T-cell (primary cell): ENCODE results near the gene PRKN. TPM values are rescaled to one million over a fixed set of nuclear protein-coding genes. Genes with fewer than 3 reads are reported as not detected.

Experiments used
- ATAC-seq, 4 experiments: fragments of 200-7000 bp in 3 of 4; fragments of 150-1000 bp in 1 of 4; cut with Tn5 transposase; replicated peaks in 1 of 4; 1 replicate in 3 of 4; 2 replicates in 1 of 4; pipeline ENCODE4 v1.10.0; 2021; ENCODE audit warnings: moderate library complexity in 3 of 4, mild to moderate bottlenecking in 2 of 4, moderate number of reproducible peaks in 1 of 4
- CTCF ChIA-PET, 2 donors: fragments of 300-600 bp; sonication (Branson Sonifier 250); formaldehyde crosslinking; loops; one replicate each; lab custom pipeline; 2022; ENCODE audit warnings: antibody characterized with exemption in 2 of 2; lab: Charles Lee
- POLR2A ChIA-PET, 2 donors: fragments of 300-600 bp; sonication (Branson Sonifier 250); formaldehyde crosslinking; loops; one replicate each; lab custom pipeline; 2022; ENCODE audit warnings: antibody characterized with exemption in 2 of 2; lab: Charles Lee
- DNase-seq, 35 experiments: peaks; one replicate each; pipeline versions ENCODE4 v3.0.0 to v3.0.0-alpha.2; 2013 to 2023
- H3K27ac ChIP-seq: one replicate; pipeline ENCODE4 v1.5.1; 2013; ENCODE audit warnings: low read length
- H3K27me3 ChIP-seq, 2 experiments: replicated peaks in 1 of 2; 1 replicate in 1 of 2; 2 replicates in 1 of 2; pipeline versions ENCODE4 v1.6.1 to v1.7.0; 2013; ENCODE audit warnings: low read length in 1 of 2, mixed read lengths in 1 of 2; ENCODE audit not compliant: control insufficient read depth in 2 of 2, insufficient read depth in 2 of 2; ENCODE audit errors: extremely low read depth in 1 of 2
- H3K36me3 ChIP-seq, 2 donors: 1 replicate in 1 of 2; 2 replicates in 1 of 2; pipeline versions ENCODE4 v1.6.1 to v1.7.0; 2013; ENCODE audit warnings: low read length in 1 of 2; ENCODE audit not compliant: control insufficient read depth in 2 of 2, insufficient read depth in 1 of 2; ENCODE audit errors: extremely low read depth in 1 of 2
- H3K4me1 ChIP-seq, 2 experiments: 1 replicate in 1 of 2; 2 replicates in 1 of 2; pipeline versions ENCODE4 v1.6.1 to v1.7.0; 2013; ENCODE audit warnings: low read length in 2 of 2, mixed read lengths in 1 of 2; ENCODE audit not compliant: insufficient read depth in 2 of 2, control insufficient read depth in 1 of 2; ENCODE audit errors: extremely low read depth in 1 of 2
- H3K4me3 ChIP-seq, 2 donors: 1 replicate in 1 of 2; 2 replicates in 1 of 2; pipeline versions ENCODE4 v1.5.1 to v1.7.0; 2013; ENCODE audit warnings: mild to moderate bottlenecking in 2 of 2, low read length in 1 of 2, moderate library complexity in 1 of 2; ENCODE audit not compliant: control insufficient read depth in 1 of 2; ENCODE audit errors: extremely low read depth in 1 of 2
- H3K9me3 ChIP-seq: 2 replicates; pipeline ENCODE4 v1.7.0; 2013
- H3K27ac Mint-ChIP-seq, 2 donors: one replicate each; pipeline ENCODE4 v1.8.0; 2020 to 2021; ENCODE audit warnings: mild to moderate bottlenecking in 2 of 2, mixed read lengths in 2 of 2
- H3K27me3 Mint-ChIP-seq, 2 donors: one replicate each; pipeline ENCODE4 v1.8.0; 2021 to 2022; ENCODE audit warnings: mixed read lengths in 2 of 2
- H3K36me3 Mint-ChIP-seq: one replicate; pipeline ENCODE4 v1.8.0; 2021; ENCODE audit warnings: mixed read lengths
- H3K4me1 Mint-ChIP-seq, 3 donors: one replicate each; pipeline ENCODE4 v1.8.0; 2020 to 2022; ENCODE audit warnings: mixed read lengths in 3 of 3, mild to moderate bottlenecking in 1 of 3
- H3K4me3 Mint-ChIP-seq, 3 donors: one replicate each; pipeline ENCODE4 v1.8.0; 2020 to 2022; ENCODE audit warnings: mild to moderate bottlenecking in 3 of 3, mixed read lengths in 3 of 3, moderate library complexity in 3 of 3
- H3K9me3 Mint-ChIP-seq, 3 donors: one replicate each; pipeline ENCODE4 v1.8.0; 2020 to 2022; ENCODE audit warnings: mixed read lengths in 3 of 3
- WGBS: methylation state at CpG from one replicate; pipeline ENCODE4 v1.1.5; 2013; ENCODE audit warnings: missing lambda C conversion rate; ENCODE audit not compliant: insufficient coverage; 5-methylcytosine and 5-hydroxymethylcytosine counted together
- total RNA-seq, 35 experiments: library from RNA in 6 of 35; stranded (reverse) in 6 of 35; fragments of 120-200 nt in 1 of 35; gene quantifications; one replicate each; pipeline versions ENCODE4 v1.2.1 to v1.2.4 and lab custom pipeline; 2013 to 2026

PRKN gene
- total RNA-seq, 5 donors from 2014 or later (not counting 1 experiment from before 2014, with no cell fraction given), result 3.4 to 7.7 (median 6.1) TPM

- Histone ChIP-seq H3K36me3 (no peaks in the 10 kb centered on the region), H3K4me3 (no peak overlapping the region), H3K27ac (no peak overlapping the region), H3K27me3 (no peaks in the 10 kb centered on the region), H3K9me3 (no peaks in the 10 kb centered on the region), H3K4me1 (no peaks in the 10 kb centered on the region)
- H3K9me3 Mint-ChIP-seq, result no peaks in the 10 kb centered on the region
- ChIA-PET POLR2A (interaction anchor here in 1 of 2 donors (0.6 kb wide), 1 partner anchor 1450 kb away, joined by 6 read pairs; no protein-coding TSS in a partner anchor), CTCF (no interaction called here)
- H3K36me3 Mint-ChIP-seq, result no peaks in the 10 kb centered on the region
- H3K27ac Mint-ChIP-seq, result no peak overlapping the region
- no peak for DNase-seq
- no peak overlapping the region for H3K4me3 Mint-ChIP-seq
- no peaks in the 10 kb centered on the region for H3K4me1 Mint-ChIP-seq
- no peak for ATAC-seq
- H3K27me3 Mint-ChIP-seq, result no peaks in the 10 kb centered on the region
- 14% methylated on average over 1 of the region's 3 CpGs for WGBS
Observed at GRCh38 chr6:162157167-162157870, 570.2 kb downstream of the PRKN start.

DNA sequence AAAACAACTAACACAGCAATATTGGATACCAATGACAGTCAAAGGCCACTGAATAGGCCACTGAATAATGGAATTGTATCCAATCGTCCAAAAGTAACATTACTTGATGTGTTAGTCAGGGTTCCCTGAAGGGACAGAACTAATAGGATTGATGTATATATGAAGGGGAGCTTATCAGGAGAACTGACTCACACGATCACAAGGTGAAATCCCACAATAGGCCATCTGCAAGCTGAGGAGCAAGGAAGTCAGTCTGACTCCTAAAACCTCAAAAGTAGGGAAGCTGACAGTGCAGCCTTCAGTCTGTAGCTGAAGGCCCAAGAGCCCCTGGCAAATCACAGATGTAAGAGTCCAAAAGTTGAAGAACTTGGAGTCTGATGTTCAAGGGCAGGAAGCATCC lies 571.4 kb downstream of the PRKN start:
- no peak overlapping the region for H3K27ac Mint-ChIP-seq
- 60% methylated on average over 1 of the region's 2 CpGs for WGBS
- POLR2A ChIA-PET, result no interaction called here
- Histone ChIP-seq H3K9me3 (no peaks in the 10 kb centered on the region), H3K36me3 (no peaks in the 10 kb centered on the region), H3K4me1 (no peaks in the 10 kb centered on the region), H3K27ac (no peak overlapping the region), H3K4me3 (no peak overlapping the region), H3K27me3 (no peaks in the 10 kb centered on the region)
- ATAC-seq (no peak), DNase-seq (no peak)
- no peaks in the 10 kb centered on the region for H3K4me1 Mint-ChIP-seq
- no peaks in the 10 kb centered on the region for H3K27me3 Mint-ChIP-seq
- H3K4me3 Mint-ChIP-seq, result no peak overlapping the region
- H3K36me3 Mint-ChIP-seq, result no peaks in the 10 kb centered on the region
- H3K9me3 Mint-ChIP-seq, result no peaks in the 10 kb centered on the region
- CTCF ChIA-PET, result no interaction called here

- H3K4me1 ChIP-seq, result no peaks in the 10 kb centered on the region
- H3K9me3 Mint-ChIP-seq, result no peaks in the 10 kb centered on the region
- no peaks in the 10 kb centered on the region for H3K4me1 Mint-ChIP-seq
- H3K27ac Mint-ChIP-seq, result no peak overlapping the region
- H3K4me3 Mint-ChIP-seq, result no peak overlapping the region
- no peaks in the 10 kb centered on the region for H3K27me3 ChIP-seq
- no peak overlapping the region for H3K4me3 ChIP-seq
- no peaks in the 10 kb centered on the region for H3K27me3 Mint-ChIP-seq
- H3K9me3 ChIP-seq, result no peaks in the 10 kb centered on the region
- no peak overlapping the region for H3K27ac ChIP-seq
- no peaks in the 10 kb centered on the region for H3K36me3 Mint-ChIP-seq
- POLR2A ChIA-PET, result interaction anchor here in 1 of 2 donors (0.7 kb wide), 1 partner anchor 26 kb away, joined by 6 read pairs; no protein-coding TSS in a partner anchor
- CTCF ChIA-PET, result no interaction called here
- H3K36me3 ChIP-seq, result no peaks in the 10 kb centered on the region
- DNase-seq (no peak), ATAC-seq (no peak)
Observed at GRCh38 chr6:162154930-162155329, 572.6 kb downstream of the PRKN start.

- ChIA-PET CTCF (no interaction called here), POLR2A (no interaction called here)
- no peak overlapping the region for H3K27ac Mint-ChIP-seq
- DNase-seq (no peak), ATAC-seq (no peak)
- H3K27me3 ChIP-seq, result no peaks in the 10 kb centered on the region
- H3K4me1 Mint-ChIP-seq, result no peaks in the 10 kb centered on the region
- no peaks in the 10 kb centered on the region for H3K9me3 Mint-ChIP-seq
- no peak overlapping the region for H3K4me3 Mint-ChIP-seq
- no peaks in the 10 kb centered on the region for H3K4me1 ChIP-seq
- WGBS, result 40% methylated on average over 1 of the region's 4 CpGs
- H3K4me3 ChIP-seq, result no peak overlapping the region
- H3K36me3 Mint-ChIP-seq, result no peaks in the 10 kb centered on the region
- H3K27ac ChIP-seq, result no peak overlapping the region
- H3K27me3 Mint-ChIP-seq, result no peaks in the 10 kb centered on the region
- H3K36me3 ChIP-seq, result no peaks in the 10 kb centered on the region
- H3K9me3 ChIP-seq, result no peaks in the 10 kb centered on the region
Observed at GRCh38 chr6:162154001-162154400, 573.6 kb downstream of the PRKN start.

GRCh38 chr6:162153120-162153519 lies 574.4 kb downstream of the PRKN start:
- H3K9me3 ChIP-seq, result no peaks in the 10 kb centered on the region
- Mint-ChIP-seq H3K9me3 (no peaks in the 10 kb centered on the region), H3K4me1 (no peaks in the 10 kb centered on the region), H3K36me3 (no peaks in the 10 kb centered on the region), H3K27me3 (no peaks in the 10 kb centered on the region), H3K4me3 (no peak overlapping the region), H3K27ac (no peak overlapping the region)
- H3K36me3 ChIP-seq, result no peaks in the 10 kb centered on the region
- H3K27ac ChIP-seq, result no peak overlapping the region
- no peak overlapping the region for H3K4me3 ChIP-seq
- ATAC-seq, result no peak
- ChIA-PET CTCF (no interaction called here), POLR2A (no interaction called here)
- DNase-seq, result no peak
- WGBS, result 83% methylated on average over 4 of the region's 7 CpGs
- H3K27me3 ChIP-seq, result no peaks in the 10 kb centered on the region
- H3K4me1 ChIP-seq, result no peaks in the 10 kb centered on the region

GRCh38 chr6:162151021-162151665 lies 576.4 kb downstream of the PRKN start:
- no peak overlapping the region for H3K27ac Mint-ChIP-seq
- H3K9me3 ChIP-seq, result no peaks in the 10 kb centered on the region
- H3K36me3 ChIP-seq, result no peaks in the 10 kb centered on the region
- ChIA-PET CTCF (no interaction called here), POLR2A (no interaction called here)
- H3K4me3 ChIP-seq, result no peak overlapping the region
- no peaks in the 10 kb centered on the region for H3K4me1 ChIP-seq
- H3K4me1 Mint-ChIP-seq, result no peaks in the 10 kb centered on the region
- H3K27me3 ChIP-seq, result no peaks in the 10 kb centered on the region
- no peaks in the 10 kb centered on the region for H3K9me3 Mint-ChIP-seq
- H3K27me3 Mint-ChIP-seq, result no peaks in the 10 kb centered on the region
- no peak for DNase-seq
- H3K36me3 Mint-ChIP-seq, result no peaks in the 10 kb centered on the region
- WGBS, result 52% methylated on average over 4 of the region's 6 CpGs
- ATAC-seq, result no peak
- H3K4me3 Mint-ChIP-seq, result no peak overlapping the region
- no peak overlapping the region for H3K27ac ChIP-seq
